ENCODE results near the gene MATN4. TPM values are rescaled to one million over a fixed set of nuclear protein-coding genes. Genes with fewer than 3 reads are reported as not detected.

MATN4 gene
- total RNA-seq, 1 experiment from 2014 or later = 0.64 TPM

- BruUV-seq (replicated peaks) = no TSS peak
- ChIA-PET POLR2A (interaction anchor here (1.1 kb wide), 1 partner anchor 10 kb away, joined by 3 read pairs; no protein-coding TSS in a partner anchor), CTCF (no interaction called here)
Measured at GRCh38 chr20:45279992-45280391, 28.1 kb downstream of the MATN4 start.

GRCh38 chr20:45275338-45275737, 32.8 kb downstream of the MATN4 start:
- no peaks in the 10 kb centered on the region for H3K79me2 ChIP-seq (ENCODE audit: insufficient read depth, low read length)
- H3K4me1 ChIP-seq (ENCODE audit: control insufficient read depth in 1 of 2, insufficient read depth in 2 of 2, low read length in 2 of 2) = no peaks in the 10 kb centered on the region
- intact Hi-C loops (cut with micrococcal nuclease) = no loop called here
- H3K9me2 ChIP-seq (ENCODE audit: insufficient read depth) = no peaks in the 10 kb centered on the region
- peaks cover 16% of the 10 kb centered on the region; the same call in 1 of the 2 replicates for H3K27me3 ChIP-seq (ENCODE audit: insufficient read depth, low read length)
- ChIA-PET POLR2A (interaction anchor here (0.7 kb wide), 1 partner anchor 162 kb away, joined by 3 read pairs; no protein-coding TSS in a partner anchor), CTCF (no interaction called here), RAD21 (ENCODE audit: low non-redundant PET in 1 of 2, low total read pairs in 2 of 2, uncharacterized antibody in 2 of 2, unreplicated experiment in 2 of 2) (no interaction called here)
- no TSS peak for BruUV-seq (replicated peaks)
- H3K4me2 ChIP-seq (ENCODE audit: low read length) = no peak overlapping the region
- H2AFZ ChIP-seq (ENCODE audit: low read depth, low read length, poor library complexity, severe bottlenecking) = no peak overlapping the region
- H3K36me3 ChIP-seq (ENCODE audit: control insufficient read depth in 1 of 2, insufficient read depth in 2 of 2, low read length in 2 of 2) = no peaks in the 10 kb centered on the region
- no peaks in the 10 kb centered on the region for H3K9me3 ChIP-seq (ENCODE audit: control insufficient read depth in 1 of 2, insufficient read depth in 1 of 2, low read depth in 1 of 2, low read length in 2 of 2)
- ATAC-seq = no peak
- H3K4me3 ChIP-seq (replicated peaks in 1 of 2; ENCODE audit: low read depth in 1 of 2, low read length in 2 of 2) = no peak overlapping the region
- DNase-seq (ENCODE audit: low read depth, low spot score) = no peak
- H3K9ac ChIP-seq (ENCODE audit: low read length) = no peak overlapping the region
- no peak overlapping the region for H3K27ac ChIP-seq (ENCODE audit: low read depth, low read length)
- TF ChIP-seq EZH2 (IDR thresholded peaks at IDR 0.05) (no peak), EGR1 (IDR thresholded peaks at IDR 0.05; ENCODE audit: low read depth) (no peak), SIN3A (IDR thresholded peaks at IDR 0.05; ENCODE audit: low read depth) (no peak), ZFX (IDR thresholded peaks at IDR 0.05) (no peak), CBX3 (IDR thresholded peaks at IDR 0.05; ENCODE audit: low read depth) (no peak), REST (IDR thresholded peaks at IDR 0.05; ENCODE audit: low read depth) (no peak), SRF (IDR thresholded peaks at IDR 0.05; ENCODE audit: low read depth) (no peak), ELF1 (IDR thresholded peaks at IDR 0.05; ENCODE audit: borderline replicate concordance, low read depth) (no peak), TCF7L2 (IDR thresholded peaks at IDR 0.05; ENCODE audit: borderline replicate concordance, extremely low read depth, insufficient read depth, insufficient read length) (no peak), POLR2AphosphoS5 (IDR thresholded peaks at IDR 0.05; ENCODE audit: low read depth, low read length) (no peak), MAX (IDR thresholded peaks at IDR 0.05) (no peak)
- H4K20me1 ChIP-seq (ENCODE audit: insufficient read depth) = no peaks in the 10 kb centered on the region

More at GRCh38 chr20:45279992-45280391, 28.1 kb downstream of the MATN4 start:
- Histone ChIP-seq H3K9me3 (ENCODE audit: control insufficient read depth in 1 of 2, insufficient read depth in 1 of 2, low read depth in 1 of 2, low read length in 2 of 2) (no peaks in the 10 kb centered on the region), H3K9me2 (ENCODE audit: insufficient read depth) (no peaks in the 10 kb centered on the region), H3K36me3 (ENCODE audit: control insufficient read depth in 1 of 2, insufficient read depth in 2 of 2, low read length in 2 of 2) (no peaks in the 10 kb centered on the region), H2AFZ (ENCODE audit: low read depth, low read length, poor library complexity, severe bottlenecking) (no peak overlapping the region), H4K20me1 (ENCODE audit: insufficient read depth) (no peaks in the 10 kb centered on the region), H3K27me3 (ENCODE audit: insufficient read depth, low read length) (0 out of 2 replicates have a peak, but pooled peaks cover 3% of the 10 kb centered on the region), H3K79me2 (ENCODE audit: insufficient read depth, low read length) (no peaks in the 10 kb centered on the region), H3K4me2 (ENCODE audit: low read length) (no peak overlapping the region), H3K27ac (ENCODE audit: low read depth, low read length) (no peak overlapping the region), H3K9ac (ENCODE audit: low read length) (no peak overlapping the region), H3K4me3 (replicated peaks in 1 of 2; ENCODE audit: low read depth in 1 of 2, low read length in 2 of 2) (no peak overlapping the region), H3K4me1 (ENCODE audit: control insufficient read depth in 1 of 2, insufficient read depth in 2 of 2, low read length in 2 of 2) (peaks cover 0 to 11% of the 10 kb centered on the region in 2 experiments; a peak in 3 of 4 replicates)
- intact Hi-C loops (cut with micrococcal nuclease) = no loop called here
- DNase-seq (ENCODE audit: low read depth, low spot score) = no peak
- ATAC-seq = no peak
- RAD21 ChIA-PET (ENCODE audit: low non-redundant PET in 1 of 2, low total read pairs in 2 of 2, uncharacterized antibody in 2 of 2, unreplicated experiment in 2 of 2) = no interaction called here
- TF ChIP-seq SP1 (IDR thresholded peaks at IDR 0.05; ENCODE audit: low read depth) (no peak), TCF7L2 (IDR thresholded peaks at IDR 0.05; ENCODE audit: borderline replicate concordance, extremely low read depth, insufficient read depth, insufficient read length) (no peak), ELF1 (IDR thresholded peaks at IDR 0.05; ENCODE audit: borderline replicate concordance, low read depth) (no peak), EZH2phosphoT487 (IDR thresholded peaks at IDR 0.05; ENCODE audit: borderline replicate concordance) (no peak), MAX (IDR thresholded peaks at IDR 0.05) (no peak), SRF (IDR thresholded peaks at IDR 0.05; ENCODE audit: low read depth) (no peak), EZH2 (IDR thresholded peaks at IDR 0.05) (no peak), EGR1 (IDR thresholded peaks at IDR 0.05; ENCODE audit: low read depth) (no peak), ZNF274 (IDR thresholded peaks at IDR 0.05; ENCODE audit: low read depth, low read length) (no peak), FOSL1 (IDR thresholded peaks at IDR 0.05; ENCODE audit: low read depth) (no peak), POLR2AphosphoS5 (IDR thresholded peaks at IDR 0.05; ENCODE audit: low read depth, low read length) (no peak)
